K562 (cell line): ENCODE results near the gene MAML3.

Experiments
- CTCF ChIP-seq, 3 experiments: IDR thresholded peaks in 2 of 3; conservative IDR thresholded peaks in 1 of 3; 2 replicates each; pipeline ENCODE4 v1.5.1; 2011 to 2012; ENCODE audit warnings: low read length in 3 of 3, mild to moderate bottlenecking in 3 of 3, control low read depth in 2 of 3, improper control_type of control experiment in 1 of 3, inconsistent platforms in 1 of 3, low read depth in 1 of 3, mixed read lengths in 1 of 3, moderate library complexity in 1 of 3; ENCODE audit not compliant: insufficient read depth in 2 of 3
- KDM2B ChIP-seq: fragments of 250-450 bp; sonication (Bioruptor Pico); IDR thresholded peaks from 2 replicates; pipeline ENCODE4 v1.8.0; 2021; ENCODE audit warnings: mild to moderate bottlenecking, moderate library complexity
- NCOA1 ChIP-seq: fragments of 450-650 bp; IDR thresholded peaks from 2 replicates; pipeline ENCODE4 v1.6.1; 2016; ENCODE audit warnings: low read depth

GRCh38 chr4:139942241-139942640, 211.7 kb downstream of the MAML3 start:
- TF ChIP-seq KDM2B (CRISPR knock-in tag) (no peak), CTCF (IDR thresholded peaks at IDR 0.05 in 2 of 3, conservative IDR thresholded peaks at IDR 0.05 in 1 of 3; ENCODE audit: insufficient read depth in 2 of 3, low read depth in 1 of 3, low read length in 3 of 3) (no peak), NCOA1 (no peak)
